Natural killer cell treated with Interleukin-12 subunit alpha and Interleukin-12 subunit beta and Interleukin-15 and Interleukin-18, amount 100 ng/mL, for 72 hours (primary cell): ENCODE data around the gene ANKRD60. TPM values are rescaled to one million over a fixed set of nuclear protein-coding genes. Genes with fewer than 3 reads are reported as not detected.

ENCODE experiments used
- ATAC-seq, 2 donors: fragments of 150-1000 bp; cut with Tn5 transposase in 1 of 2; sonication (Bioruptor Pico), chemical (Tn5 transposase) in 1 of 2; 2 replicates each; pipeline ENCODE4 v1.10.0; 2021
- DNase-seq: peaks from one replicate; pipeline ENCODE4 v3.0.0; 2022; ENCODE audit warnings: low spot score
- H3K27ac Mint-ChIP-seq, 2 donors: 1 replicate in 1 of 2; 2 replicates in 1 of 2; pipeline ENCODE4 v1.8.0; 2022; ENCODE audit warnings: mixed read lengths in 2 of 2, mild to moderate bottlenecking in 1 of 2, moderate library complexity in 1 of 2
- H3K27me3 Mint-ChIP-seq, 2 donors: 1 replicate in 1 of 2; 2 replicates in 1 of 2; pipeline ENCODE4 v1.8.0; 2022; ENCODE audit warnings: mixed read lengths in 2 of 2
- H3K36me3 Mint-ChIP-seq: one replicate; pipeline ENCODE4 v1.8.0; 2022; ENCODE audit warnings: mixed read lengths
- H3K4me1 Mint-ChIP-seq, 2 donors: 1 replicate in 1 of 2; 2 replicates in 1 of 2; pipeline ENCODE4 v1.8.0; 2022; ENCODE audit warnings: low read depth in 2 of 2, mixed read lengths in 2 of 2, mild to moderate bottlenecking in 1 of 2
- H3K4me3 Mint-ChIP-seq: one replicate; pipeline ENCODE4 v1.8.0; 2022; ENCODE audit warnings: mixed read lengths
- H3K9me3 Mint-ChIP-seq: 2 replicates; pipeline ENCODE4 v1.8.0; 2022; ENCODE audit warnings: mixed read lengths
- total RNA-seq, 2 donors: library from RNA; stranded (reverse); gene quantifications; one replicate each; pipeline ENCODE4 v1.2.3, GENCODE V29; 2022

Gene ANKRD60
- total RNA-seq, 2 donors from 2014 or later = not detected

DNA sequence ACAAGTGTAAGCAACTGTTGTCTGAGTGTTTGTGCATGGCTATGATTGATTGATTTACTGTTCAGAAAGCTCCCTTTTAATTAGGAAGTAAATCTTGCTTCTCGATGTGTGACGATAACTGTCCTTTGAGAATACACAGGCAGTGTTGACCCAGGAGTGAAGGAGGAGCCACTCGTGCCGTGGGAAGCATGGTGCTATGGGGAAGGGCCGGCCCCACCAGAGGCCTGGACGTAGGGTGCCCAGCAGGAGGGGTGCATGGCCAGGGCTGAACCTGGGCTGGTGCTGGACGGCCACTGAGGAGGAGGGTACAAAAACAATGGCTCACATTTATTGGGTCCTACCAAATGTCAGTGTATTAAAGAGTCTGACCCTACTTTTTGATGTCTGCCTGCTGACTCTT is 60.7 kb downstream of the ANKRD60 start:
- Mint-ChIP-seq H3K27ac (no peak overlapping the region), H3K4me3 (no peak overlapping the region), H3K4me1 (no peaks in the 10 kb centered on the region), H3K36me3 (no peaks in the 10 kb centered on the region), H3K27me3 (peaks cover 8 to 18% of the 10 kb centered on the region in 2 donors), H3K9me3 (no peaks in the 10 kb centered on the region)
- DNase-seq (no peak), ATAC-seq (no peak)

Other genes with a start within 250 kb of the ANKRD60 start
- 10 to 100 TPM; 12.2 to 16.2 TPM for gene RAB22A, start 81.1 kb upstream of the ANKRD60 start, total RNA-seq
- gene VAPB, start 160.6 kb upstream of the ANKRD60 start, total RNA-seq = 10 to 100 TPM; 30.0 to 34.3 TPM